Fibroblast of mammary gland (primary cell): ENCODE measurements around the gene SPI1.

ENCODE experiments used
- DNase-seq: peaks from one replicate; pipeline ENCODE4 v3.0.0-alpha.2; 2010; ENCODE audit warnings: low read depth
- H3K4me3 ChIP-seq: 2 replicates; pipeline ENCODE4 v1.5.1; 2011; ENCODE audit warnings: low read depth, mild to moderate bottlenecking, low read length, moderate library complexity; ENCODE audit not compliant: control insufficient read depth
- TF ChIP-seq, protein P1 (sequence below): conservative IDR thresholded peaks from 2 replicates; pipeline ENCODE4 v1.5.1; 2011; ENCODE audit warnings: low read depth, low read length, inconsistent platforms; ENCODE audit not compliant: control insufficient read depth, insufficient read depth

Gene SPI1

DNA sequence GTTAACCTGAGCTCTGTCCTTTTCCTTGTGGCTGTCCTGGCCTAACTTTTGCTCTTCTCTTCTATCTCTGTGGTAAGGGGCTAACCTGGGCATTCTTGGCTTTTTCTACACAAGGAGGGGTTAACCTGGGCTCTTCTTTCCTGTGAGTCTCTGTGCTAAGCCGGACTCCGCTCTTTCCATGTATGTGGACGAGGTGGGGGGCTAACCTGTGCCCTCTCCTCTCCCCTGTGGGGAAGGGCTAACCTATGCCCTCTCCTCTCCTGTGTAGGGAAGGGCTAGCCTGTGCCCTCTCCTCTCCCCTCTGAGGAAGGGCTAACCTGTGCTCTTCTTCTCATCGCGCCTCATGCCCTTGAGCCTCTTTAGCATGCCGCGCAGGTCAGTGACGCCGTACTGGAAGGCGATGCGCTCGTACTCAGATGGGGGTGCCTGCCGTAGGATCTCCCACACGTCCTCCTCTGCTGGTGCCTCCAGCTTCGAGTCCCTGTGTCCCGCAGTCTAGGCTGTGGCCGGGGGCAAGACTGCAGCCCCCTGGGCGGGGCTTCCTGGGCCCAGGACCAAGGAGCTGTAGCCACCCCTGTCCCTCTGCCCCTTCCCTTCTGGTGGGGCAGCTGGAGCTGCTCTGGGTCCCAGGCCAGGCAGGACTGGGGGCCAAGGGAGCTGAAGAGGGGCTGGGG lies 32.3 kb downstream of the SPI1 start:
- H3K4me3 ChIP-seq: no peak overlapping the region
- TF ChIP-seq, protein P1, sequence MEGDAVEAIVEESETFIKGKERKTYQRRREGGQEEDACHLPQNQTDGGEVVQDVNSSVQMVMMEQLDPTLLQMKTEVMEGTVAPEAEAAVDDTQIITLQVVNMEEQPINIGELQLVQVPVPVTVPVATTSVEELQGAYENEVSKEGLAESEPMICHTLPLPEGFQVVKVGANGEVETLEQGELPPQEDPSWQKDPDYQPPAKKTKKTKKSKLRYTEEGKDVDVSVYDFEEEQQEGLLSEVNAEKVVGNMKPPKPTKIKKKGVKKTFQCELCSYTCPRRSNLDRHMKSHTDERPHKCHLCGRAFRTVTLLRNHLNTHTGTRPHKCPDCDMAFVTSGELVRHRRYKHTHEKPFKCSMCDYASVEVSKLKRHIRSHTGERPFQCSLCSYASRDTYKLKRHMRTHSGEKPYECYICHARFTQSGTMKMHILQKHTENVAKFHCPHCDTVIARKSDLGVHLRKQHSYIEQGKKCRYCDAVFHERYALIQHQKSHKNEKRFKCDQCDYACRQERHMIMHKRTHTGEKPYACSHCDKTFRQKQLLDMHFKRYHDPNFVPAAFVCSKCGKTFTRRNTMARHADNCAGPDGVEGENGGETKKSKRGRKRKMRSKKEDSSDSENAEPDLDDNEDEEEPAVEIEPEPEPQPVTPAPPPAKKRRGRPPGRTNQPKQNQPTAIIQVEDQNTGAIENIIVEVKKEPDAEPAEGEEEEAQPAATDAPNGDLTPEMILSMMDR: no peak
- no peak for DNase-seq

DNA sequence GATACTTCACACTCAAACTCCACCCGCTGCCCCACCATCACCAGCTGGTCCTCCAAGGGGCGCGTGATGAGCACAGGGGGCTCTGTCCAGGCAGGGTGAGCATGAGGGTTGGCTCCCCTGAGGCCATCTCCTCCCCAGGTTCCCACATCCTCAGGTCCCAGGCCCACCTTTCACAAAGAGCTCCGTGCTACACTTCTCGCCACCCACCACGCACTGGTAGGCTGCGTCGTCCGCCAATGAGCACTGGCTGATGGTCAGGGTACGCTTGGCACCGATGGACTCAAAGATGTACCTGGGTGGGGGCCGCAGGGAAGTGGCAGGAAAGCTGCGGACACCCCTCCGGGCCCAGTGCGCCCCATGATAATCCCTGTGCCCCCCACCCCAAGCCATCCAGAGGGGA lies 35.5 kb downstream of the SPI1 start:
- TF ChIP-seq, protein P1: no peak
- DNase-seq: no peak

DNA sequence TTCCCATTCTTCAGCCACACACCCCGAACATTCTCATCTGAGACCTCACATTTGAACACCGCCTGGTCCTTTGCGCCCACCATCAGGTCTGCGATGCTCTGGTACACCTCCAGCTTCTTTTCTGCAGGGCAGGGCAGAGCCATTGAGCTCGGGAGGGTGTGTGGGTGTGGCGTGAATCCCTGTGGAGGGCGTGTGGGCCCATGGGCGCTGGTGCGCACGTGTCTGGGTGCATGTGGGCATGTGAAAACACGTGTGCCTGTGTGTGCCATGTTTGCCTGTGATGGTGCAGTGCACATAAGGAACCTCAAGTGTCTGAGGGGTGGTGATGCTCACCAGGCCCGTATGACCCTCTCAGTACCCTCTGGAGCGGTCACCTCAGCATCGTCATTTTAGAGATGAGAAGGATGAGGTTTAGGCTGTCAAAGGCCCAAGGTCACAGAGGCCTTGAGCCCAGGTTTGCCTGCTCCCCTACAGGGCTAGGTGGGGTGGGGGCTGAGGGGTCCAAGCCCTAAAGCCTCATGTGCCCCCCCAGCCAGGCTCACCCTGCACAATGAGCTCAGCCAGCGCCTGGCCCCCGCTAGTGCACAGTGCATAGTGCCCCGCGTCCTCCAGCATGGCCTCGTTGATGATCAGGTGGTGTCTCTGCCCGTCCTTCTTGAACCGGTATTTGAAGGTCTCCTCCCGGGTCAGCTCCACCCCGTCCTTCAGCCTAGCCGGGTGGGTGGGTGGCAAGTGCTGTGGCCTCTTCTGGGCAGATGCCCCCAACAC lies 36.1 kb downstream of the SPI1 start:
- TF ChIP-seq, protein P1: no peak
- no peak overlapping the region for H3K4me3 ChIP-seq
- DNase-seq: no peak

More for the DNA sequence above, 35.5 kb downstream of the SPI1 start:
- no peak overlapping the region for H3K4me3 ChIP-seq

DNA sequence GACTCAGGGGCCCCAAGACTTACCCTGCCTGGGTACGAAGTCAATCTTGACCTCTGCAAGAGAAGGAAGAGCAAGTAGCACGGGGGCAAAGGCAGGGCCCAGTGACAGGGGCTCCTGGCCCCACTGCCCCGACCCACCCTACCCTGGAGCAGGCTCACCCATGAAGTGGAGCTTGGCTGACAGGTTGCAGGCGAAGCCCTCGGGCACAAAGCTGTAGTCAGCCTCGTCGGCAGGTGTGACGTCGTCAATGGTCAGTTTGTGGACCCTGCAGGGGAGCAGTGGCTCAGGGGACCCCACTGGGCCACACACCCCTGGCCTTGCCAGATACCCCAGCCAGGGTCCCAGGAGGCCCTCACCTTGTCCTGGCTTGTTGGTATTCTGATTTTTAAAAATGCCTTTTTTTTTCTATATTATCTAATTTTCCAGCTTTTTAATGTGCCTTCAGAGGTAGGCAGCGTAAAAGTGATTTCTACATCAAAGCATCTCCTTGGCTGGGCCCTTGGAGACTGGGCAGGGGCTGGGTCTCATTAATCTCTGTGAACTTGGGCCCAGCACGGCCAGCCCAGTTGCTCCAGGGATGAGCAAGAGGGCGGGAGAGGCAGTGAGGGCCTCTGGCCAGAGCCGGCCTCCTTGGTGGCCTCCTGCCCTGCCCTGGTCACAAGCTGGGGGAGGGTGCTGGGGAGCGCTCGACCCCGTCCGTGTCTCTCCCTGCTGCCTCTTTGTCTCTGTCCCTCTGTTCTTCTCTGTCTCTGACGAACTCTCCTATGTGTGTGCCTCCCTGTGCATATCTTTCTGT lies 37.2 kb downstream of the SPI1 start:
- H3K4me3 ChIP-seq: no peak overlapping the region
- TF ChIP-seq, protein P1: no peak
- no peak for DNase-seq

DNA sequence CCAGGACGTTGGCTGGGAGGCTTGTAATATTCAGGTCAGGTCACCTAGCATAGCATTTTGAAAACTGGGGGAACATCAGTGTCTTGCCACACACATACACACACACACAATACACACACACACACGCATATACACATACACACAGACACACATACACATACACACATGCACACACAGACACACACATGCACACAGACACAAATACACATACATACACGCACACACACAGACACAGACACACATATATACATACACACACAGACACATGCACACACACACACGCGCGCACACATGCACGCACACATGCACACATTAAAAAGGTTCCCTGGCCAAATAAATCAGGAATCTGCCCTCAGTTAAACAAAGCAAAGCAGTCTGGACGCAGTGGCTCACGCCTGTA lies 38.3 kb downstream of the SPI1 start:
- TF ChIP-seq, protein P1: no peak
- H3K4me3 ChIP-seq: no peak overlapping the region
- DNase-seq: no peak

DNA sequence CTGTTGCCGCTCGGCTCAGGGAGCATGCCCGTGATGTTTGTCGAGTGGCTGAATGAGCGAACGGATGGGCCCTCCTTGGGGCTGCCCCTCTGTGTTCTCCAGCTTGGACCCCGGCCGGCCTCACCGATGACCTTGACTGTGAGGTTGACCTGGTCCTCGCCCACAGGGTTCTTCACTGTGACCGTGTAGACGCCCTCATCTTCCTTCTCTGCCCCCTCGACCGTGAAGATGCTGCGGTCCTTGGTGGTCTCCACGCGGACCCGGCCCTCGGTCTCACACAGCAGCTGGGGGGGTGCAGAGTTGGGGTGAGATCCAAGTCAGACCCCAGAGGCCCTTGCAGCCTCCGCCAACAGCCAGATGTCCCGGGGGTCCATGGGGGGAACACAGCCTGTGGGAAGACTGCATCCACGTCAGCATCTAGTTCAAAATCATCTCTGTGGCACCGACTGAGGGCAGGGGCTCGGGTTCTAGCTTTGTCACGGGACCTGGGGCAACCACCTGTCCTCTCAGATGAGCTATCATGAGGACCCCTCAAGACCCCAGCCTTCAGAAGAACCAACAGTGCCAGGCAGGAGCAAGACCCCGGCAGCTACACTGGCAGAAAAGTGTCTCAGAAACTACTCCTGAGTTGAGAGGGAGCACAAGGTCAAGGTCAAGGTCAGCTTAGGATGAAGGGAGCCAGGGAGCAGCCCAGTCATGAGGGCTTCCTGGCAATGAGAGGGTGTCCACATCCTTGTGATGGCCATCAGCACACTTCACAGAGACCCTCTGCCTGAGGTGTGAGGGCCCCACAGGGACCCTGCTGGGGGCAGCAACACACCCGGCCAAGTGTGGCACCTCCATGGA lies 39.7 kb downstream of the SPI1 start:
- H3K4me3 ChIP-seq: no peak overlapping the region
- TF ChIP-seq, protein P1: no peak
- DNase-seq: no peak
